Measurements from ENCODE around the gene TBPL2. TPM values are rescaled to one million over a fixed set of nuclear protein-coding genes. Genes with fewer than 3 reads are reported as not detected.

The TBPL2 gene
- polyA plus RNA-seq, 1 donor: 0.15 TPM

- DNase-seq (ENCODE audit: low read depth): no peak
These were observed 74.1 kb downstream of the TBPL2 start for GRCh38 chr14:55366271-55366670.

Other genes with a start within 250 kb of the TBPL2 start
- gene DLGAP5, start 249.0 kb downstream of the TBPL2 start, polyA plus RNA-seq (ENCODE audit: insufficient read length): 8.6 TPM
- 15.8 TPM for gene FBXO34, start 169.2 kb downstream of the TBPL2 start, polyA plus RNA-seq (ENCODE audit: insufficient read length)
- gene ATG14, start 28.8 kb downstream of the TBPL2 start, polyA plus RNA-seq (ENCODE audit: insufficient read length): 15.1 TPM
- 159 TPM for gene KTN1, start 139.6 kb upstream of the TBPL2 start, polyA plus RNA-seq (ENCODE audit: insufficient read length)

Measured in forelimb muscle (tissue), 1 donor.